Measurements from ENCODE around the gene FRS3. TPM values are rescaled to one million over a fixed set of nuclear protein-coding genes. Genes with fewer than 3 reads are reported as not detected.
A peak's percentile ranks its signal among the peaks of the same experiment; 100 is the strongest.

FRS3 gene
- total RNA-seq, 1 experiment from 2014 or later, result 3.0 TPM

DNA sequence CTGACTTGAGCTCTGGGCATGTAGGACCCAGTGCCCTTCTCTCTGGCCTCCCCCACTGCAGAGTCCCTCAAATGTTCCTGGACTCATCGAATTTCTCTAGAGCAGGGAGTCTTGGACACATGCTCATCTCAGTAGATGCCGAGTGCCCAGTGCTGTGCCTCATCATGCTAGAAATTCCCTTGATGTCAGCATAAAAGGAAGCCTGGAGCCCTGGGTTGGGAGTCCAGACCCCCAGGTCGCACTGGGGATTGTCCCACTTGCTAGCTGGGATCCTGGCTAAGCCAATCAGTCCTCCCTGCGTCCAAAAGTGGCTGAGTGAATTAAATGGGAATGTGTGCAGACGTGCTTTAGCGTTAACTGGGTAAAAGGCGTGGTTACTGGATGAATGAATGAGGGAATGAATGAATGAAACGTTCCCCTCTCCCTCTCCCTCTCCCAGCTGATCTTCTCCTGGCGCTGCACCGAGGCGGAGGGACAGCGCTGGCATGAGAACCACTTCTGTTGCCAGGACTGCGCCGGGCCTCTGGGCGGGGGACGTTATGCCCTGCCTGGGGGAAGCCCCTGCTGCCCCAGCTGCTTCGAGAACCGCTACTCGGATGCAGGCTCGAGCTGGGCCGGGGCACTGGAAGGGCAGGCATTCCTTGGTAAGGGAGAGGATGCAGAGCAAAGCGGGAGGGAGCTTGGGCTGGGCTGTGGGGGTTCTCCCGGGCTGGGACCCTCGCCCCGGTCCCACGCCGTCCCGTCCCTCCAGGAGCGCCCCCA, 6.2 kb upstream of the FRS3 start:
- H3K36me3 ChIP-seq (ENCODE audit: control insufficient read depth, insufficient read depth, low read length), result peaks cover 14% of the 10 kb centered on the region
- no peak for DNase-seq (ENCODE audit: low read depth, low spot score)
- peak overlapping the region; percentile 63 for H3K27ac ChIP-seq (ENCODE audit: low read length)
- ATAC-seq, result peak; percentile 13
- TF ChIP-seq, protein P1, sequence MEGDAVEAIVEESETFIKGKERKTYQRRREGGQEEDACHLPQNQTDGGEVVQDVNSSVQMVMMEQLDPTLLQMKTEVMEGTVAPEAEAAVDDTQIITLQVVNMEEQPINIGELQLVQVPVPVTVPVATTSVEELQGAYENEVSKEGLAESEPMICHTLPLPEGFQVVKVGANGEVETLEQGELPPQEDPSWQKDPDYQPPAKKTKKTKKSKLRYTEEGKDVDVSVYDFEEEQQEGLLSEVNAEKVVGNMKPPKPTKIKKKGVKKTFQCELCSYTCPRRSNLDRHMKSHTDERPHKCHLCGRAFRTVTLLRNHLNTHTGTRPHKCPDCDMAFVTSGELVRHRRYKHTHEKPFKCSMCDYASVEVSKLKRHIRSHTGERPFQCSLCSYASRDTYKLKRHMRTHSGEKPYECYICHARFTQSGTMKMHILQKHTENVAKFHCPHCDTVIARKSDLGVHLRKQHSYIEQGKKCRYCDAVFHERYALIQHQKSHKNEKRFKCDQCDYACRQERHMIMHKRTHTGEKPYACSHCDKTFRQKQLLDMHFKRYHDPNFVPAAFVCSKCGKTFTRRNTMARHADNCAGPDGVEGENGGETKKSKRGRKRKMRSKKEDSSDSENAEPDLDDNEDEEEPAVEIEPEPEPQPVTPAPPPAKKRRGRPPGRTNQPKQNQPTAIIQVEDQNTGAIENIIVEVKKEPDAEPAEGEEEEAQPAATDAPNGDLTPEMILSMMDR (IDR thresholded peaks at IDR 0.05), result no peak
- no peak for TF ChIP-seq SIN3A (IDR thresholded peaks at IDR 0.05; ENCODE audit: borderline replicate concordance, insufficient read depth, low read depth, low read length)
- no peak for TF ChIP-seq TCF7L2 (IDR thresholded peaks at IDR 0.05; ENCODE audit: low read depth, low read length)
- TF ChIP-seq POLR2AphosphoS5 (IDR thresholded peaks at IDR 0.05; ENCODE audit: low read depth, low read length), result no peak
- TF ChIP-seq, protein P2, sequence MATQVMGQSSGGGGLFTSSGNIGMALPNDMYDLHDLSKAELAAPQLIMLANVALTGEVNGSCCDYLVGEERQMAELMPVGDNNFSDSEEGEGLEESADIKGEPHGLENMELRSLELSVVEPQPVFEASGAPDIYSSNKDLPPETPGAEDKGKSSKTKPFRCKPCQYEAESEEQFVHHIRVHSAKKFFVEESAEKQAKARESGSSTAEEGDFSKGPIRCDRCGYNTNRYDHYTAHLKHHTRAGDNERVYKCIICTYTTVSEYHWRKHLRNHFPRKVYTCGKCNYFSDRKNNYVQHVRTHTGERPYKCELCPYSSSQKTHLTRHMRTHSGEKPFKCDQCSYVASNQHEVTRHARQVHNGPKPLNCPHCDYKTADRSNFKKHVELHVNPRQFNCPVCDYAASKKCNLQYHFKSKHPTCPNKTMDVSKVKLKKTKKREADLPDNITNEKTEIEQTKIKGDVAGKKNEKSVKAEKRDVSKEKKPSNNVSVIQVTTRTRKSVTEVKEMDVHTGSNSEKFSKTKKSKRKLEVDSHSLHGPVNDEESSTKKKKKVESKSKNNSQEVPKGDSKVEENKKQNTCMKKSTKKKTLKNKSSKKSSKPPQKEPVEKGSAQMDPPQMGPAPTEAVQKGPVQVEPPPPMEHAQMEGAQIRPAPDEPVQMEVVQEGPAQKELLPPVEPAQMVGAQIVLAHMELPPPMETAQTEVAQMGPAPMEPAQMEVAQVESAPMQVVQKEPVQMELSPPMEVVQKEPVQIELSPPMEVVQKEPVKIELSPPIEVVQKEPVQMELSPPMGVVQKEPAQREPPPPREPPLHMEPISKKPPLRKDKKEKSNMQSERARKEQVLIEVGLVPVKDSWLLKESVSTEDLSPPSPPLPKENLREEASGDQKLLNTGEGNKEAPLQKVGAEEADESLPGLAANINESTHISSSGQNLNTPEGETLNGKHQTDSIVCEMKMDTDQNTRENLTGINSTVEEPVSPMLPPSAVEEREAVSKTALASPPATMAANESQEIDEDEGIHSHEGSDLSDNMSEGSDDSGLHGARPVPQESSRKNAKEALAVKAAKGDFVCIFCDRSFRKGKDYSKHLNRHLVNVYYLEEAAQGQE (IDR thresholded peaks at IDR 0.05; ENCODE audit: insufficient read depth in 1 of 2, low read depth in 2 of 2, low read length in 1 of 2), result no peak
- H3K4me3 ChIP-seq (ENCODE audit: low read depth in 2 of 2, low read length in 2 of 2), result peak overlapping the region; percentile 71 to 92
- ChIA-PET POLR2A (no interaction called here), CTCF (interaction anchor here (0.6 to 2.2 kb wide), 9 partner anchors 9 to 342 kb away, joined by 3 to 15 read pairs (median 4); partner anchors contain the start of genes BYSL, MED20 and TAF8)
- intact Hi-C loops (cut with micrococcal nuclease; ENCODE audit: unreplicated experiment), result loop anchor here (5.0 to 10.0 kb wide), 2 partner anchors 51 to 136 kb away; partner anchors contain the start of genes BYSL, MED20 and TFEB
- no peaks in the 10 kb centered on the region for H3K9me3 ChIP-seq (ENCODE audit: control insufficient read depth, insufficient read depth, low read depth, low read length)
- peaks cover 7% of the 10 kb centered on the region; the same call in 1 of the 2 replicates for H3K4me1 ChIP-seq (ENCODE audit: control insufficient read depth, insufficient read depth, low read length)
- BruUV-seq (replicated peaks), result no TSS peak
- in situ Hi-C loops (cut with HindIII; ENCODE audit: low pct_unique_long_range_greater_than_20kb, low sequenced_read_pairs), result no loop called here
- H3K27me3 ChIP-seq (ENCODE audit: control insufficient read depth, insufficient read depth, low read length), result no peaks in the 10 kb centered on the region

DNA sequence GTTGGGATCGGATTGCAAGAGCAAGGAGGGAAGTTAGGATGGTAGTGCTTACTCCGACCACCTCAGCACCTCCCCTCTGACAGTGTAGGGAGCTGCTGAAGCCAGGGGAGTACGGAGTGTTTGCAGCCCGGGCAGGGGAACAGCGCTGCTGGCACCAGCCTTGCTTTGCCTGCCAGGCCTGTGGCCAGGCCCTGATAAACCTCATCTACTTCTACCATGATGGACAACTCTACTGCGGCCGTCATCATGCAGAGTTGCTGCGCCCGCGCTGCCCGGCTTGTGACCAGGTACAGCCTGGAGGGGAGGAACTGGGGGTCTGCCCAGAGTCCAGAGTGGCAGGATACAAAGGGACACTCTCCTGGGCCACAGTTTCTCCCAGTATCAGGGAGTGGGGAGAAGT, 5.6 kb upstream of the FRS3 start:
- in situ Hi-C loops (cut with HindIII; ENCODE audit: low pct_unique_long_range_greater_than_20kb, low sequenced_read_pairs) (no loop called here), intact Hi-C loops (cut with micrococcal nuclease; ENCODE audit: unreplicated experiment) (loop anchor here (5.0 to 10.0 kb wide), 2 partner anchors 50 to 137 kb away; partner anchors contain the start of genes BYSL, MED20 and TFEB)
- no peak overlapping the region for H3K4me3 ChIP-seq (ENCODE audit: low read depth in 2 of 2, low read length in 2 of 2)
- H3K27me3 ChIP-seq (ENCODE audit: control insufficient read depth, insufficient read depth, low read length), result no peaks in the 10 kb centered on the region
- TF ChIP-seq POLR2AphosphoS5 (IDR thresholded peaks at IDR 0.05; ENCODE audit: low read depth, low read length) (no peak), SIN3A (IDR thresholded peaks at IDR 0.05; ENCODE audit: borderline replicate concordance, insufficient read depth, low read depth, low read length) (no peak), TCF7L2 (IDR thresholded peaks at IDR 0.05; ENCODE audit: low read depth, low read length) (no peak)
- TF ChIP-seq, protein P1 (IDR thresholded peaks at IDR 0.05), result no peak
- TF ChIP-seq, protein P2 (IDR thresholded peaks at IDR 0.05; ENCODE audit: insufficient read depth in 1 of 2, low read depth in 2 of 2, low read length in 1 of 2), result no peak
- ChIA-PET CTCF (interaction anchor here (0.6 to 1.3 kb wide), 3 partner anchors 80 to 260 kb away, joined by 3 to 5 read pairs (median 4); no protein-coding TSS in a partner anchor), POLR2A (no interaction called here)
- peaks cover 7% of the 10 kb centered on the region; the same call in 1 of the 2 replicates for H3K4me1 ChIP-seq (ENCODE audit: control insufficient read depth, insufficient read depth, low read length)
- H3K27ac ChIP-seq (ENCODE audit: low read length), result no peak overlapping the region; the same call in 1 of the 2 replicates
- ATAC-seq (no peak), DNase-seq (ENCODE audit: low read depth, low spot score) (no peak)
- H3K36me3 ChIP-seq (ENCODE audit: control insufficient read depth, insufficient read depth, low read length), result peaks cover 9% of the 10 kb centered on the region
- BruUV-seq (replicated peaks), result no TSS peak
- H3K9me3 ChIP-seq (ENCODE audit: control insufficient read depth, insufficient read depth, low read depth, low read length), result no peaks in the 10 kb centered on the region
